GM21737 (cell line): ENCODE measurements around the gene FZD10.

Experiments used
- ATAC-seq: cut with Tn5 transposase; IDR thresholded peaks from one replicate; pipeline ENCODE4 v1.9.1; 2021; ENCODE audit warnings: mild to moderate bottlenecking, moderate library complexity; ENCODE audit not compliant: unreplicated experiment

The FZD10 gene

GRCh38 chr12:130162267-130162666 lies at the start of gene FZD10:
Gene FZD10, plus strand, starts transcription at chr12:130162464. Its CDS starts 479 bp downstream, at chr12:130162943.
- ATAC-seq: no peak

GRCh38 chr12:130114952-130115351 lies 47.3 kb upstream of the FZD10 start:
- no peak for ATAC-seq

GRCh38 chr12:130115646-130116045 lies 46.6 kb upstream of the FZD10 start:
- no peak for ATAC-seq

GRCh38 chr12:130116791-130117190 lies 45.5 kb upstream of the FZD10 start:
- ATAC-seq: no peak

GRCh38 chr12:130117233-130117632 lies 45.0 kb upstream of the FZD10 start:
- ATAC-seq: no peak

DNA sequence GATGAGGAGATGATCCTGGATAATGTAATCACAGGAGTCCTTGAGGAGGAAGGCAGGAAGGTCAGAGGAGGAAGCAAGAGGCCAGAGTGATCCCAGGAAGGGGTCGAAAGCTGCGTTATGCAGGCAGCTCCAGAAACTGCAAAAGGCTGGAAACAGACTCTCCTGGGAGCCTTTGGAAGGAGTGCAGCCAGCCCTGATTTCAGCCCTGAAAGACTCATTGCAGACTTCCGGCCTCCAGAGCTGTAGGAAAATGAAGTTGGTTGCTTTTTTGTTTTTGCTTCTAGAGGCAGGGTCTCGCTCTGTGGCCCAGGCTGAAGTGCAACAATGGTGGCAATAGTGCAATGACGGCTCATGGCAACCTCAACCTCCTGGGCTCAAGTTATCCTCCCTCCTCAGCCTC lies 44.6 kb upstream of the FZD10 start:
- ATAC-seq: no peak

GRCh38 chr12:130118181-130118580 lies 44.1 kb upstream of the FZD10 start:
- no peak for ATAC-seq

- no peak for ATAC-seq
Observed at GRCh38 chr12:130119241-130119861, 42.9 kb upstream of the FZD10 start.

DNA sequence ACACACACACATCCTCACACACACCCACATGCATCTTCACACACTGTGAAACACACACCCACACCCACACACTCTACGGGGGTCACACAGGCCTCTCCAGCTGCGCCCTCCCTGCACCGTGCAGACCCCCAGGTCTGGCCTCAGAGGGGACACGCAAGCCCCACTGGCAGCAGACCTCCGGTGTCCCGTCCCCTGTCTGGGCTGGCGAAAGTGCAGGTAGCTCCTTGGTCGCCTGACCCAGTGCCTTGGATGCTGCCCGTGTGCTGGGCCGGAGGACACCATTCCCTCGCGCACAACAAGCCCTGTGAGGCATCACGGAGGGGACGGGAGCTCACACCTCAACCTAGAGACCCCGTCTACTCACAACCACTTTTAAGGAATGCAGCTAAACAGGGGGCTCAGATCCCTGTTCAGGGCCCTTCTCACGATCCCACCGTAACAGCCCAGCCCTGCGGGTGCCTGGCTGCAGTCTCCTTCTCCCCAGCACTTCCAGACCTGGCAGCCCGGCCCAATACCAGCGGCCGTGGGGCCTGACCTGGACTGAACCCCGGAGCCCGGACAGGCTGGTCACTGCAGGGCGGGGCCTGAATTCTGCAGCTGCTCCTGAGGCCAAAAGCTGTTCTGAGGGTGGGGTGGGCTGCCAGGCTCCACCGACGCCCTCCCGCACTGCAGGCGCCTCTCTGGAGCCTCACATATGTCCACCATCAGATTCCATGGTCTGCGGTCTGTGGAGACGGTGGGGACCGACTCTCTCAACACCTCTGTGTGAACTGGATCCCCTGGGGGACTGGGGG lies 42.1 kb upstream of the FZD10 start:
- no peak for ATAC-seq

DNA sequence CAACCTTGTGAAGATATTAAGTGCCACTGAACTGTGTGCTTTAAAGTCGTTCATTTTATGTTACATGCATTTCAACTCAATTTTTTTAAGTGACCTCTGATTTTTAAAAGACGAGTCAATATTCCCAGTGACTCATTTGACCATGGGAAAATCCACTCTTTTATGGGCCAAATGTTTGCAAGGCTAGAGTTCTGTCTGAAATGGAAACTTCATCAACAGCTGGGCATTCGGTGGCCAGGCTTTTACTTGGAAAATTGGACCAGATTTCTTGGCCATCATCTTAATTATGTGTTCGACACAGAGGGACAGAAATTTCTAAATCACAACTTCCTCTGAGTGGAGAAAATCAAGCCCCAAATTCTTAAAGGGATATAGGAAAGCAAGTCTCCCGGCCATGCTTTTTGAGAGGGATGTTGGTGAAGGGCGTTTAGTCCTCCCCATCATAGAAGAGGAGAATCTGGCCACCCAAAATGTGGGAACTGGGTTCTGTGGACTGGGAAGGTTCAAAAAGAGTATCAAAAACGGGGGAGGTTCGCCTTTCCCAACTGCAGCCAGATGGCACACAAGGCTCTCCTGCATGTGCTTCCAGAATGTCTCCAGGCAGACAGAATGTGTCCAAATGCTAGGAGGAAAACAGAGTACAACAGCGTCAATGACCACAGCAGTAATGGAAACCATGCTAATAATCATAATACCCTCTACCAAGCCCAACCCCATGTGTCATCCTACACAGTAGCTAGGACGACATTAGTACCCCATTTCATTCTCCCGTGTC lies 40.9 kb upstream of the FZD10 start:
- no peak for ATAC-seq

DNA sequence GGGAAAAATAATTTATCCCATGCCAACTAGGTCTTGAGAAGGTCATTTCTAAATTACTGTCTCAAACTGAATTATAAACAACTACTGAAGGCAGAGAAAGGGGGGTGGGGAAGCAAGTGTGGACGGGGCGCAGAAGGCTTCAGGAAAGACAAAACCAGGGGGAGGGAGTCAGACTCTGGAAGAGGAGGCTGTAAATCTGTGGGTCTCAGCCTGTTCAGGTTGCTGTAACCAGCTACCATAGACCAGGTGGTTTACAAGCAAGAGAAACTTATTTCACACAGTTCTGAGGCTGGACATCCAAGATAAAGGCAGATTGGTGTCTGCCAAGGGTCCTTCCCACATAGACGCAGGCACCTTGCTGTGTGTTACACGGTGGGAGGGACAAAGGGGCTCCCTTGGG lies 39.9 kb upstream of the FZD10 start:
- no peak for ATAC-seq

GRCh38 chr12:130124106-130124505 lies 38.2 kb upstream of the FZD10 start:
- no peak for ATAC-seq

DNA sequence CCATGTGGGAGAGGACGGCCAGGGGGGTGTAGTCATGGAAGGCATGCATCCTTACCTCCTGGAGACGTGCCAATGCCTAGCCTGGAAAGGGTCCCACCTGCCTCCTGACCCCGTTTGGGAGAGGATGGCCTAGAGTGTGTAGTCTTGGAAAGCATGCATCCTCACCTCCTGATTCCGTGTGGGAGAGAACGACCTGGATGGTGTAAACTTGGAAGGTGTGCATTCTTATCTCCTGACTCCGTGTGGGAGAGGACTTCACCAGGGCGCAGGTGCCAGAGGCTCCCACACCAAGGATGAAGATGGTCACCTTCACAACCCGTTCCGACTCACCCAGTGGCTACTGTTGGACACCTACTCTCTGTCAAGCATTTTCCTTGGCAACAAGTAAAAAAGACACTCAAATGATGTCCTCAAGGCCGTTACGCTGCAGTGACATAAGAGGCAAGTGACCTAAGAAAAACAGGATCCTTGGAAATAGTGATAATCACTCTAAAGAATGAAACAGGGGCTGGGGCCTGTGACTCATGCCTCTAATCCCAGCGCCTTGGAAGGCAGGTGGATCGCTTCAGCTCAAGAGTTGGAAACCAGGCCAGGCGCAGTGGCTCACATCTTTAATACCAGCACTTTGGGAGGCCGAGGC lies 37.5 kb upstream of the FZD10 start:
- no peak for ATAC-seq

DNA sequence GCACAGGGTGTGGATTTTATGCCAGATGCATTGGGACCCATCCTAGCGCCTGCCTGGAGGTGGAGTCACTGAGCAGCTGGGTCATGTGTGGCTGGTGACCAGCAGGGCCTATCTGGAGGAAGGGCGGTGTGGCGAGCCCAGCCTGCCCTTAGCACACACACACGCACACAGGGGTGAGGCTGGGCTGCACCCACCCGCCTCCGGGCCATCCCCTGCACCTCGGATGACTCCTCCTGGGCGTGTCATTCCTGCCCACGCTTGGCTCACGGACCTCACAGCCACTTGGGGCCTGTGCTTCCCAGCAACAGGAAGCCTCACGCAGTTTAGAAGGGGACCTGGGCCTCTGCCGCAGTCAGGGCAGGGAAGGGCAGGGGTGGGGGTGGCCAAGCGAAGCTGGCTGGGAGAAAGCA lies 36.2 kb upstream of the FZD10 start:
- no peak for ATAC-seq

DNA sequence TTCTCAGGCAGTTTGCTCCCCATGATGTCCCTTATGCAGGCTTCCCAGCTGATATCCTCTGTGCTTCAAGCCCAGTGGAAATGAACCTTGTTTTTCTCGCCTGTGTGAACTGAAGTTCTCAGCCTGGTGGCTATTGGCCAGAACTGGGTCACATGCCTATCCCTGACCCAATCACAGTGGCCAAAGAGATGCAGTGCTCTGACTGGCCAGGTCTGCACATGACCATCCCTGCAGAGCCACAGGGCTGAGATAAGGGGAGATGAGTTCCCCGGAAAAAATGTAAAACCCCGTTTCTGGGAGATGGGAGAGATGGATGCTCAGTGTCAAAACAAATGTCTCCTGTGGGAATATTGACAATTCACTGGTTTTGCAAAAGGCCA lies 34.7 kb upstream of the FZD10 start:
- ATAC-seq: no peak

DNA sequence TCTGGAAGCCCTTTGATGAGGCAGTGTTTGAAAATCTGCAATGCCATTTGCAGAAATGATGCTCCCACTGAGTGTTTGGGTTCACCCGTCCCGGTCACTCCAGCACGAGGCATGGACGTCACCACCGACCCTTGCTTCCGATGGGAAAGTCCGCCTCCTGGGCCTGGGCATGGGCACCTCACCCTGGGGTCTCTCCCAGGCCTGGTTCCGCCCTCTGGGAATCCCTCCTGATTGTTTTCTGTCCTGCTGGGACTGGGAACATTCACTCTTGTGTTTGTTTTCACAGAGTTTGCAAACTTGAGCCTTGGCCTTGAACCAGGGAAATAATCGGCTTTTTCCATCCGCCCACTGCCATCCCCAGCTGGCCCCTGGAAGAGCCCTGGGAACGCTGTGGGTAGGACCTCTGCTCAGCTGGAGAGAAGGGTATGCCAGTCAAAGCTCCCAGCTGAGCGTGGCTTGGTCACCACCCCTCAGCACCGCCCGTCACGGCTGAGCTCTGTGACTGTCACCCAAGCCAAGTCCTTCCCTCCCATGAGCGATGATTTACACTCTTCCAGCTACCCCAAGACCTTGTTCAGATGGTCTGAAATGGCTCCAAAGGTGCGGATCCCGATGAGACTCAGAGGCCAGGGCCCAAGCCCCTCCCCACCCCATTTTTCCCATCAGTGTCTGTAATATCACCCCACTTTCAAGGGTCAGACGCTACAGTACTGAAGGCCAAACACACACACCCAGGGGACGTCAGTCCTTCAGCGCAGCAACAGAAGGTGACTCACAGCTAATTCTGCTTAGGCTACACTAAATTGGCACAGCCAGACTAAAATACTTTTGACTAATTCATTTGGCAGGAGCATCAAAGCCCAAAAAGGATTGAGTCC lies 34.1 kb upstream of the FZD10 start:
- ATAC-seq: no peak

GRCh38 chr12:130128790-130129735 lies 33.2 kb upstream of the FZD10 start:
- ATAC-seq: no peak

DNA sequence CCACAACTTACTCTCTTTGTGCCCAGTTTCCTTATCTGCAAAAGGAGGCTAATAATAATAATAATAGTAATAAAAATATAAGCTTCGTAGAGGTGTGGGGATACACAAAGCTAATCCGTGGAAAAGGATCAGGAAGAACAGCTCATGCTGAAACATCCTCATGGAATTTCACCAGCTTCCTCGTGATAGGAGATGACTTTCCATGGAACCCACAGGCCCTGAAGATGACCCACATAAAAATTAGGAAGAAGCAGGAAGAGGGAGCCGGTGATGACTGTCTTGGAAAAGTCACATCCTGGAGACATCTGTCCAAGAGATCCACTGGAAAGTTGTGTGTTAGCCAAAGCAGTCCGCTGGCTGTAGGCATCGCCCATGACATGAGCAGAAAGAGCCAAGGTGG lies 31.9 kb upstream of the FZD10 start:
- no peak for ATAC-seq

GRCh38 chr12:130131025-130131424 lies 31.2 kb upstream of the FZD10 start:
- no peak for ATAC-seq
